Measurements from ENCODE around the gene MTCH1. TPM values are rescaled to one million over a fixed set of nuclear protein-coding genes. Genes with fewer than 3 reads are reported as not detected.

Gene MTCH1
- total RNA-seq, 1 experiment from 2014 or later, result 161 TPM

DNA sequence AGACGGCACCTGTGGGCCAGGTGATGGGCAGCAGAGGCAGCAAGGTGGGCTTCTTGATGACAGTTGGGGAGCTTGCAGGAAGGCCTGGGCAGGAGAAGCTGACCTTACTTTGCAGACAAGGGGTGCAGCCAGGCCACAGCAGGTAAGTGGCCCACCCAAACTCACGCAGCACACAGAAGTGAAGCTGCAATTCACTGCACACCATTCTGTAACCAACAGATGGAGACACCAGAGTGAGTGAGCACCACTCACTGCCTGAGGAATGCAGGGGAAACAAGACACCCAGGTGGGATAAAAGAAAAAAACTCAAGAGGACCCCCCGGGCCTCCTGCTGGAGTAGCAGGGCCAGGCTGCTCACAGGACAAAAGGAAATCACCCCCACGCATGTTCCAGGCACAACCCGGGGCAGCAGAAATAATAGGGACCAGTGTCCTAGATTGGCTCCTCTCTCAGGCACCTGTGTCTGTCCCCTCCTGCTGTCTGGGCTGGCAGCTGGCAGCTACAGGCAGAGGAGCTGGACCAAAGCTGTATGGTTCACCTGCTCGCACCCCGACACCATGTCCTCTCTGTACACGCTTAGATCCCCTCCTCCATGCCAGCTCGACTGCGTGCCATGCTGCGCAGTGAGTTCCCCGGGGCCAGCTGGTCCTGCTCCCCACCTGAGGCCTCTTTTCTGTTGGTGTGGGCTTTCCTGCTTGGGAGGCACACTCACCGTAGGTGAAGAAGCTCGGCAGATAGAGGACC is 4.9 kb downstream of the MTCH1 start:
- no peaks in the 10 kb centered on the region for H3K9me3 ChIP-seq (ENCODE audit: control insufficient read depth in 1 of 2, insufficient read depth in 1 of 2, low read depth in 1 of 2, low read length in 2 of 2)
- no peak overlapping the region for H2AFZ ChIP-seq (ENCODE audit: low read depth, low read length, poor library complexity, severe bottlenecking)
- BruUV-seq (replicated peaks), result no TSS peak
- ChIA-PET POLR2A (no interaction called here), CTCF (no interaction called here), RAD21 (ENCODE audit: low non-redundant PET in 1 of 2, low total read pairs in 2 of 2, uncharacterized antibody in 2 of 2, unreplicated experiment in 2 of 2) (no interaction called here)
- no peak for ATAC-seq
- peaks cover 7 to 19% of the 10 kb centered on the region in 2 experiments; a peak in 3 of 4 replicates for H3K4me1 ChIP-seq (ENCODE audit: control insufficient read depth in 1 of 2, insufficient read depth in 2 of 2, low read length in 2 of 2)
- no peaks in the 10 kb centered on the region for H3K27me3 ChIP-seq (ENCODE audit: insufficient read depth, low read length)
- peaks cover 83% of the 10 kb centered on the region for H3K79me2 ChIP-seq (ENCODE audit: insufficient read depth, low read length)
- H3K4me3 ChIP-seq (replicated peaks in 1 of 2; ENCODE audit: low read depth in 1 of 2, low read length in 2 of 2), result no peak overlapping the region
- H3K9ac ChIP-seq (ENCODE audit: low read length), result no peak overlapping the region
- H3K36me3 ChIP-seq (ENCODE audit: control insufficient read depth in 1 of 2, insufficient read depth in 2 of 2, low read length in 2 of 2), result peaks cover 25 to 45% of the 10 kb centered on the region in 2 experiments
- TF ChIP-seq SRF (IDR thresholded peaks at IDR 0.05; ENCODE audit: low read depth) (no peak), SIN3A (IDR thresholded peaks at IDR 0.05; ENCODE audit: low read depth) (no peak), CTCF (IDR thresholded peaks at IDR 0.05 in 2 of 3, conservative IDR thresholded peaks at IDR 0.05 in 1 of 3; ENCODE audit: borderline replicate concordance in 1 of 3, insufficient read depth in 1 of 3, low read depth in 2 of 3, low read length in 2 of 3) (no peak), POLR2AphosphoS5 (IDR thresholded peaks at IDR 0.05; ENCODE audit: low read depth, low read length) (no peak), EGR1 (IDR thresholded peaks at IDR 0.05; ENCODE audit: low read depth) (no peak), EZH2 (IDR thresholded peaks at IDR 0.05) (no peak), TCF7L2 (IDR thresholded peaks at IDR 0.05; ENCODE audit: borderline replicate concordance, extremely low read depth, insufficient read depth, insufficient read length) (no peak), JUND (IDR thresholded peaks at IDR 0.05) (no peak), ZNF274 (IDR thresholded peaks at IDR 0.05; ENCODE audit: low read depth, low read length) (no peak), ATF3 (IDR thresholded peaks at IDR 0.05) (no peak), ZFX (IDR thresholded peaks at IDR 0.05) (no peak), SP1 (IDR thresholded peaks at IDR 0.05; ENCODE audit: low read depth) (no peak), CBX3 (IDR thresholded peaks at IDR 0.05; ENCODE audit: low read depth) (no peak), YY1 (IDR thresholded peaks at IDR 0.05; ENCODE audit: extremely low read depth, insufficient replicate concordance, low read depth, low read length) (no peak), POLR2A (IDR thresholded peaks at IDR 0.05; ENCODE audit: borderline replicate concordance, extremely low read depth, insufficient read depth, insufficient read length) (no peak), ELF1 (IDR thresholded peaks at IDR 0.05; ENCODE audit: borderline replicate concordance, low read depth) (no peak)
- TF ChIP-seq, protein P1, sequence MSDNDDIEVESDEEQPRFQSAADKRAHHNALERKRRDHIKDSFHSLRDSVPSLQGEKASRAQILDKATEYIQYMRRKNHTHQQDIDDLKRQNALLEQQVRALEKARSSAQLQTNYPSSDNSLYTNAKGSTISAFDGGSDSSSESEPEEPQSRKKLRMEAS (IDR thresholded peaks at IDR 0.05), result no peak
- intact Hi-C loops (cut with micrococcal nuclease), result no loop called here
- H3K9me2 ChIP-seq (ENCODE audit: insufficient read depth), result no peaks in the 10 kb centered on the region
- H3K27ac ChIP-seq (ENCODE audit: low read depth, low read length), result no peak overlapping the region; the same call in 1 of the 2 replicates
- no peak for DNase-seq (ENCODE audit: low read depth, low spot score)
- no peak overlapping the region for H3K4me2 ChIP-seq (ENCODE audit: low read length)
- peaks cover 11% of the 10 kb centered on the region; the same call in 1 of the 2 replicates for H4K20me1 ChIP-seq (ENCODE audit: insufficient read depth)

All from HCT116 (cell line).